SK-N-SH (cell line): ENCODE measurements around the gene DDX4. TPM values are rescaled to one million over a fixed set of nuclear protein-coding genes. Genes with fewer than 3 reads are reported as not detected.

ENCODE experiments used
- CTCF ChIA-PET: fragments of 300-600, 350-600 bp; formaldehyde crosslinking; extraction: SDS; loops from one replicate; lab custom pipeline; 2021; lab: Yijun Ruan, JAX
- POLR2A ChIA-PET: fragments of 350-600 bp; sonication (Branson Sonifier 250); formaldehyde crosslinking; extraction: SDS; loops from one replicate; lab custom pipeline; 2020; ENCODE audit warnings: antibody characterized with exemption, inconsistent platforms; lab: Yijun Ruan, JAX
- DNase-seq: peaks from one replicate; pipeline ENCODE4 v3.0.0; 2012
- H2AFZ ChIP-seq: fragments of 200-600 bp; sonication (generic); 2 replicates; pipeline ENCODE4 v1.8.1; 2016; ENCODE audit warnings: antibody characterized with exemption, mild to moderate bottlenecking, low read depth
- H3F3A ChIP-seq: fragments of 200-600 bp; sonication (generic); replicated peaks from 2 replicates; pipeline ENCODE3; 2016; ENCODE audit warnings: antibody characterized with exemption, mild to moderate bottlenecking; ENCODE audit not compliant: insufficient read depth
- H3K27ac ChIP-seq, 2 experiments: fragments of 200-500 bp in 1 of 2; fragments of 200-600 bp in 1 of 2; sonication (Bioruptor generic) in 1 of 2; sonication (generic), shearing (Covaris generic) in 1 of 2; 2 replicates each; pipeline versions ENCODE4 v1.5.1 to v1.6.1; 2014 to 2016; ENCODE audit warnings: low read depth in 2 of 2, inconsistent platforms in 1 of 2, low read length in 1 of 2, mild to moderate bottlenecking in 1 of 2, mixed read lengths in 1 of 2
- H3K27me3 ChIP-seq: fragments of 200-600 bp; sonication (generic), shearing (Covaris generic); 2 replicates; pipeline ENCODE4 v1.6.1; 2016; ENCODE audit warnings: mixed run types; ENCODE audit not compliant: insufficient read depth
- H3K36me3 ChIP-seq, 2 experiments: fragments of 200-500 bp in 1 of 2; fragments of 200-600 bp in 1 of 2; sonication (Bioruptor generic) in 1 of 2; sonication (generic) in 1 of 2; replicated peaks in 1 of 2; 2 replicates each; pipeline versions ENCODE3 to v1.5.1; 2014 to 2016; ENCODE audit warnings: low read length in 1 of 2, mild to moderate bottlenecking in 1 of 2; ENCODE audit not compliant: insufficient read depth in 2 of 2, control insufficient read depth in 1 of 2
- H3K4me1 ChIP-seq, 2 experiments: fragments of 200-500 bp in 1 of 2; fragments of 200-600 bp in 1 of 2; sonication (Bioruptor generic) in 1 of 2; sonication (generic), shearing (Covaris generic) in 1 of 2; 2 replicates each; pipeline versions ENCODE4 v1.5.1 to v1.6.1; 2014 to 2016; ENCODE audit warnings: low read depth in 1 of 2, low read length in 1 of 2, mixed run types in 1 of 2; ENCODE audit not compliant: insufficient read depth in 2 of 2, control insufficient read depth in 1 of 2
- H3K4me2 ChIP-seq: fragments of 200-600 bp; sonication (generic), shearing (Covaris generic); 2 replicates; pipeline ENCODE4 v1.6.1; 2017; ENCODE audit warnings: mixed run types
- H3K4me3 ChIP-seq, 2 experiments: fragments of 200-500 bp in 1 of 2; fragments of 200-600 bp in 1 of 2; sonication (Bioruptor generic) in 1 of 2; sonication (generic), shearing (Covaris generic) in 1 of 2; 2 replicates each; pipeline versions ENCODE4 v1.5.1 to v1.8.1; 2014 to 2016; ENCODE audit warnings: low read depth in 2 of 2, inconsistent platforms in 1 of 2, low read length in 1 of 2, mild to moderate bottlenecking in 1 of 2, mixed read lengths in 1 of 2, moderate library complexity in 1 of 2
- H3K79me2 ChIP-seq: fragments of 200-600 bp; sonication (generic); 2 replicates; pipeline ENCODE4 v1.8.1; 2017; ENCODE audit warnings: mild to moderate bottlenecking; ENCODE audit not compliant: insufficient read depth
- H3K9ac ChIP-seq: fragments of 200-600 bp; sonication (generic); 2 replicates; pipeline ENCODE4 v1.6.1; 2017; ENCODE audit warnings: mixed run types
- H3K9me2 ChIP-seq: fragments of 200-600 bp; sonication (generic); 2 replicates; pipeline ENCODE4 v1.6.1; 2017; ENCODE audit warnings: mixed run types
- H3K9me3 ChIP-seq: fragments of 200-600 bp; sonication (generic); 2 replicates; pipeline ENCODE4 v1.6.1; 2017; ENCODE audit warnings: mixed run types, mild to moderate bottlenecking, moderate library complexity
- H4K20me1 ChIP-seq: fragments of 200-600 bp; sonication (generic); 2 replicates; pipeline ENCODE4 v1.6.1; 2017; ENCODE audit warnings: mild to moderate bottlenecking, mixed run types; ENCODE audit not compliant: insufficient read depth
- MEF2A ChIP-seq: IDR thresholded peaks from 2 replicates; pipeline ENCODE4 v1.4.0; 2012; ENCODE audit warnings: low read depth, borderline replicate concordance
- TCF12 ChIP-seq: IDR thresholded peaks from 2 replicates; pipeline ENCODE4 v1.4.0; 2012
- WGBS: methylation state at CpG from one replicate; pipeline ENCODE4 v1.1.6; 2017; ENCODE audit warnings: low lambda C conversion rate; 5-methylcytosine and 5-hydroxymethylcytosine counted together
- polyA plus RNA-seq, 3 experiments: library from polyadenylated mRNA; depleted of rRNA; stranded (reverse); fragments of >200 nt; gene quantifications; 2 replicates each; pipeline ENCODE4 v1.2.3, GENCODE V29; 2012
- small RNA-seq, 7 experiments: library from RNA; depleted of rRNA; stranded (forward); fragments of <200 nt; gene quantifications; one replicate each; pipeline ENCODE3, GENCODE V24; 2012
- TF ChIP-seq, protein P1 (sequence below): fragments of 200-600 bp; sonication (generic); IDR thresholded peaks from 2 replicates; pipeline ENCODE4 v1.6.1; 2017; ENCODE audit warnings: antibody characterized with exemption, mild to moderate bottlenecking, moderate library complexity
- TF ChIP-seq, protein P2 (sequence below): IDR thresholded peaks from 2 replicates; pipeline ENCODE4 v1.6.1; 2012; ENCODE audit warnings: mild to moderate bottlenecking, low read depth, low read length, moderate library complexity

The DDX4 gene
- polyA plus RNA-seq, 1 of the 3 experiments (the other 2 are of a cell fraction) = not detected

DNA sequence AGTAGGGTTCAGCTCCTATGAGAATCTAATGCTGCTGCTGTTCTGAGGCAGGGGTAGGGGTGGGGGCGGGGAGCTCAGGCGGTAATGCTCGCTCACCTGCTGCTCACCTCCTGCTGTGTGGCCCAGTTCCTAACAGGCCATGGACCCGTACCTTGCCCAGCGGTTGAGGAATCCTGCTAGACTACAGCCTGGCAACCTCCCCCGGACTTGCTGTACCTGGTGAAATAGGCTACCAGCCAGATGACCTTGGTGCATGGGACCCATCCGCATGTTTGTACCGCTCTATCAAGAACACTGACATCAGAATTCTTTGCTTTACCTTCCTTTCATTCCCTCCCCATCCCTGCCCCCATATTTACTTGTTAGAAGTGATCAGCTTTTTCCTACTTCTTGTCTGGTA is 128.6 kb downstream of the DDX4 start:
- H3K36me3 ChIP-seq = no peaks in the 10 kb centered on the region
- H3F3A ChIP-seq = peaks cover 11% of the 10 kb centered on the region
- CTCF ChIA-PET = no interaction called here
- H3K9me3 ChIP-seq = no peaks in the 10 kb centered on the region
- no peaks in the 10 kb centered on the region for H4K20me1 ChIP-seq
- TF ChIP-seq, protein P1, sequence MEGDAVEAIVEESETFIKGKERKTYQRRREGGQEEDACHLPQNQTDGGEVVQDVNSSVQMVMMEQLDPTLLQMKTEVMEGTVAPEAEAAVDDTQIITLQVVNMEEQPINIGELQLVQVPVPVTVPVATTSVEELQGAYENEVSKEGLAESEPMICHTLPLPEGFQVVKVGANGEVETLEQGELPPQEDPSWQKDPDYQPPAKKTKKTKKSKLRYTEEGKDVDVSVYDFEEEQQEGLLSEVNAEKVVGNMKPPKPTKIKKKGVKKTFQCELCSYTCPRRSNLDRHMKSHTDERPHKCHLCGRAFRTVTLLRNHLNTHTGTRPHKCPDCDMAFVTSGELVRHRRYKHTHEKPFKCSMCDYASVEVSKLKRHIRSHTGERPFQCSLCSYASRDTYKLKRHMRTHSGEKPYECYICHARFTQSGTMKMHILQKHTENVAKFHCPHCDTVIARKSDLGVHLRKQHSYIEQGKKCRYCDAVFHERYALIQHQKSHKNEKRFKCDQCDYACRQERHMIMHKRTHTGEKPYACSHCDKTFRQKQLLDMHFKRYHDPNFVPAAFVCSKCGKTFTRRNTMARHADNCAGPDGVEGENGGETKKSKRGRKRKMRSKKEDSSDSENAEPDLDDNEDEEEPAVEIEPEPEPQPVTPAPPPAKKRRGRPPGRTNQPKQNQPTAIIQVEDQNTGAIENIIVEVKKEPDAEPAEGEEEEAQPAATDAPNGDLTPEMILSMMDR = no peak
- TF ChIP-seq MEF2A = no peak
- TF ChIP-seq, protein P2, sequence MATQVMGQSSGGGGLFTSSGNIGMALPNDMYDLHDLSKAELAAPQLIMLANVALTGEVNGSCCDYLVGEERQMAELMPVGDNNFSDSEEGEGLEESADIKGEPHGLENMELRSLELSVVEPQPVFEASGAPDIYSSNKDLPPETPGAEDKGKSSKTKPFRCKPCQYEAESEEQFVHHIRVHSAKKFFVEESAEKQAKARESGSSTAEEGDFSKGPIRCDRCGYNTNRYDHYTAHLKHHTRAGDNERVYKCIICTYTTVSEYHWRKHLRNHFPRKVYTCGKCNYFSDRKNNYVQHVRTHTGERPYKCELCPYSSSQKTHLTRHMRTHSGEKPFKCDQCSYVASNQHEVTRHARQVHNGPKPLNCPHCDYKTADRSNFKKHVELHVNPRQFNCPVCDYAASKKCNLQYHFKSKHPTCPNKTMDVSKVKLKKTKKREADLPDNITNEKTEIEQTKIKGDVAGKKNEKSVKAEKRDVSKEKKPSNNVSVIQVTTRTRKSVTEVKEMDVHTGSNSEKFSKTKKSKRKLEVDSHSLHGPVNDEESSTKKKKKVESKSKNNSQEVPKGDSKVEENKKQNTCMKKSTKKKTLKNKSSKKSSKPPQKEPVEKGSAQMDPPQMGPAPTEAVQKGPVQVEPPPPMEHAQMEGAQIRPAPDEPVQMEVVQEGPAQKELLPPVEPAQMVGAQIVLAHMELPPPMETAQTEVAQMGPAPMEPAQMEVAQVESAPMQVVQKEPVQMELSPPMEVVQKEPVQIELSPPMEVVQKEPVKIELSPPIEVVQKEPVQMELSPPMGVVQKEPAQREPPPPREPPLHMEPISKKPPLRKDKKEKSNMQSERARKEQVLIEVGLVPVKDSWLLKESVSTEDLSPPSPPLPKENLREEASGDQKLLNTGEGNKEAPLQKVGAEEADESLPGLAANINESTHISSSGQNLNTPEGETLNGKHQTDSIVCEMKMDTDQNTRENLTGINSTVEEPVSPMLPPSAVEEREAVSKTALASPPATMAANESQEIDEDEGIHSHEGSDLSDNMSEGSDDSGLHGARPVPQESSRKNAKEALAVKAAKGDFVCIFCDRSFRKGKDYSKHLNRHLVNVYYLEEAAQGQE = no peak
- TF ChIP-seq TCF12 = no peak
- TF ChIP-seq, all 33 proteins: peak for 0
- no peaks in the 10 kb centered on the region for H3K79me2 ChIP-seq
- H3K4me3 ChIP-seq = no peak overlapping the region
- H3K9me2 ChIP-seq = no peaks in the 10 kb centered on the region
- H3K27me3 ChIP-seq = no peaks in the 10 kb centered on the region
- no peak overlapping the region for H3K4me2 ChIP-seq
- no peak for DNase-seq
- H3K4me1 ChIP-seq = peaks cover 0 to 7% of the 10 kb centered on the region in 2 experiments; a peak in 2 of 4 replicates
- H3K27ac ChIP-seq = no peak overlapping the region
- no peak overlapping the region for H2AFZ ChIP-seq
- 95% methylated on average over 4 of the region's 8 CpGs for WGBS
- no peak overlapping the region for H3K9ac ChIP-seq
- POLR2A ChIA-PET = no interaction called here

Small RNA genes within 50 kb of the gene (small RNA-seq; reads per million reads assigned to genes)
- gene AC016632.1 (0 reads per million in 7 experiments), gene RNA5SP183 (0 reads per million in 7 experiments)

Other genes with a start within 250 kb of the DDX4 start
- gene PLPP1, start 203.1 kb upstream of the DDX4 start, polyA plus RNA-seq (2012; rRNA removed) = 32.8 and 37.5 TPM in 2 replicates
- 6.9 and 14.2 TPM in 2 replicates for gene SLC38A9, start 25.7 kb upstream of the DDX4 start, polyA plus RNA-seq (2012; rRNA removed)
- 0.20 and 0.24 TPM in 2 replicates for gene IL31RA, start 113.3 kb downstream of the DDX4 start, polyA plus RNA-seq (2012; rRNA removed)